ENCODE results near the gene ADAMTS12. TPM values are rescaled to one million over a fixed set of nuclear protein-coding genes. Genes with fewer than 3 reads are reported as not detected.

ADAMTS12 gene
- total and polyA plus RNA-seq, 9 of the 15 experiments (the other 6 are each of a cell fraction or from before 2014, with no cell fraction given): 0.11 TPM; not detected in 8

GRCh38 chr5:33629999-33630398 lies 261.8 kb downstream of the ADAMTS12 start:
- no peaks in the 10 kb centered on the region for H3K9me1 ChIP-seq (ENCODE audit: control insufficient read depth, insufficient read depth, low read length)
- no peak overlapping the region for H3K9ac ChIP-seq (ENCODE audit: insufficient read depth in 1 of 2, low read depth in 2 of 2, low read length in 2 of 2)
- H2AFZ ChIP-seq (ENCODE audit: low read depth, low read length): no peak overlapping the region
- TF ChIP-seq NFIC (IDR thresholded peaks at IDR 0.05) (no peak), EWSR1 (IDR thresholded peaks at IDR 0.05; ENCODE audit: borderline replicate concordance, low read depth, partially characterized antibody) (no peak), POLR2B (IDR thresholded peaks at IDR 0.05; ENCODE audit: low read depth, partially characterized antibody) (no peak), MCM2 (IDR thresholded peaks at IDR 0.05; ENCODE audit: low read depth) (no peak), NCOA1 (IDR thresholded peaks at IDR 0.05; ENCODE audit: low read depth) (no peak), NR0B1 (IDR thresholded peaks at IDR 0.05; ENCODE audit: partially characterized antibody) (no peak), ZNF316 (IDR thresholded peaks at IDR 0.05) (no peak), OTX1 (CRISPR knock-in tag; IDR thresholded peaks at IDR 0.05) (no peak), GMEB1 (CRISPR knock-in tag; IDR thresholded peaks at IDR 0.05) (no peak), CHD2 (IDR thresholded peaks at IDR 0.05; ENCODE audit: low read depth, low read length) (no peak), RAD51 (IDR thresholded peaks at IDR 0.05; ENCODE audit: borderline replicate concordance, low read depth) (no peak), NRF1 (conservative IDR thresholded peaks at IDR 0.05 in 1 of 2, IDR thresholded peaks at IDR 0.05 in 1 of 2) (no peak), ZKSCAN8 (CRISPR knock-in tag; IDR thresholded peaks at IDR 0.05) (no peak)
- TF ChIP-seq, protein P1, sequence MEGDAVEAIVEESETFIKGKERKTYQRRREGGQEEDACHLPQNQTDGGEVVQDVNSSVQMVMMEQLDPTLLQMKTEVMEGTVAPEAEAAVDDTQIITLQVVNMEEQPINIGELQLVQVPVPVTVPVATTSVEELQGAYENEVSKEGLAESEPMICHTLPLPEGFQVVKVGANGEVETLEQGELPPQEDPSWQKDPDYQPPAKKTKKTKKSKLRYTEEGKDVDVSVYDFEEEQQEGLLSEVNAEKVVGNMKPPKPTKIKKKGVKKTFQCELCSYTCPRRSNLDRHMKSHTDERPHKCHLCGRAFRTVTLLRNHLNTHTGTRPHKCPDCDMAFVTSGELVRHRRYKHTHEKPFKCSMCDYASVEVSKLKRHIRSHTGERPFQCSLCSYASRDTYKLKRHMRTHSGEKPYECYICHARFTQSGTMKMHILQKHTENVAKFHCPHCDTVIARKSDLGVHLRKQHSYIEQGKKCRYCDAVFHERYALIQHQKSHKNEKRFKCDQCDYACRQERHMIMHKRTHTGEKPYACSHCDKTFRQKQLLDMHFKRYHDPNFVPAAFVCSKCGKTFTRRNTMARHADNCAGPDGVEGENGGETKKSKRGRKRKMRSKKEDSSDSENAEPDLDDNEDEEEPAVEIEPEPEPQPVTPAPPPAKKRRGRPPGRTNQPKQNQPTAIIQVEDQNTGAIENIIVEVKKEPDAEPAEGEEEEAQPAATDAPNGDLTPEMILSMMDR (IDR thresholded peaks at IDR 0.05 in 2 of 3, conservative IDR thresholded peaks at IDR 0.05 in 1 of 3; ENCODE audit: insufficient read depth in 2 of 3, low read depth in 1 of 3, low read length in 3 of 3): no peak
- TF ChIP-seq, protein P2, sequence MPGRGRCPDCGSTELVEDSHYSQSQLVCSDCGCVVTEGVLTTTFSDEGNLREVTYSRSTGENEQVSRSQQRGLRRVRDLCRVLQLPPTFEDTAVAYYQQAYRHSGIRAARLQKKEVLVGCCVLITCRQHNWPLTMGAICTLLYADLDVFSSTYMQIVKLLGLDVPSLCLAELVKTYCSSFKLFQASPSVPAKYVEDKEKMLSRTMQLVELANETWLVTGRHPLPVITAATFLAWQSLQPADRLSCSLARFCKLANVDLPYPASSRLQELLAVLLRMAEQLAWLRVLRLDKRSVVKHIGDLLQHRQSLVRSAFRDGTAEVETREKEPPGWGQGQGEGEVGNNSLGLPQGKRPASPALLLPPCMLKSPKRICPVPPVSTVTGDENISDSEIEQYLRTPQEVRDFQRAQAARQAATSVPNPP (IDR thresholded peaks at IDR 0.05; ENCODE audit: borderline replicate concordance, insufficient read depth, insufficient read length): no peak
- TF ChIP-seq, protein P3, sequence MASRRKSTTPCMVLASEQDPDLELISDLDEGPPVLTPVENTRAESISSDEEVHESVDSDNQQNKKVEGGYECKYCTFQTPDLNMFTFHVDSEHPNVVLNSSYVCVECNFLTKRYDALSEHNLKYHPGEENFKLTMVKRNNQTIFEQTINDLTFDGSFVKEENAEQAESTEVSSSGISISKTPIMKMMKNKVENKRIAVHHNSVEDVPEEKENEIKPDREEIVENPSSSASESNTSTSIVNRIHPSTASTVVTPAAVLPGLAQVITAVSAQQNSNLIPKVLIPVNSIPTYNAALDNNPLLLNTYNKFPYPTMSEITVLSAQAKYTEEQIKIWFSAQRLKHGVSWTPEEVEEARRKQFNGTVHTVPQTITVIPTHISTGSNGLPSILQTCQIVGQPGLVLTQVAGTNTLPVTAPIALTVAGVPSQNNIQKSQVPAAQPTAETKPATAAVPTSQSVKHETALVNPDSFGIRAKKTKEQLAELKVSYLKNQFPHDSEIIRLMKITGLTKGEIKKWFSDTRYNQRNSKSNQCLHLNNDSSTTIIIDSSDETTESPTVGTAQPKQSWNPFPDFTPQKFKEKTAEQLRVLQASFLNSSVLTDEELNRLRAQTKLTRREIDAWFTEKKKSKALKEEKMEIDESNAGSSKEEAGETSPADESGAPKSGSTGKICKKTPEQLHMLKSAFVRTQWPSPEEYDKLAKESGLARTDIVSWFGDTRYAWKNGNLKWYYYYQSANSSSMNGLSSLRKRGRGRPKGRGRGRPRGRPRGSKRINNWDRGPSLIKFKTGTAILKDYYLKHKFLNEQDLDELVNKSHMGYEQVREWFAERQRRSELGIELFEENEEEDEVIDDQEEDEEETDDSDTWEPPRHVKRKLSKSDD (conservative IDR thresholded peaks at IDR 0.05; ENCODE audit: low read length): no peak
- FAIRE-seq (no peak), ATAC-seq (no peak), DNase-seq (ENCODE audit: extremely low read depth in 1 of 4, low spot score in 3 of 4) (no peak)
- BruUV-seq (replicated peaks): no TSS peak
- 2% methylated on average over 2 of the region's 2 CpGs for WGBS (ENCODE audit: insufficient coverage, low coverage, missing lambda C conversion rate)
- H3K9me3 ChIP-seq (replicated peaks; ENCODE audit: control insufficient read depth, insufficient read depth, low read depth, low read length): no peaks in the 10 kb centered on the region
- H3K36me3 ChIP-seq (ENCODE audit: control insufficient read depth, insufficient read depth, low read length): no peaks in the 10 kb centered on the region
- in situ Hi-C loops (cut with MboI) (no loop called here), intact Hi-C loops (cut with micrococcal nuclease) (no loop called here)
- no peaks in the 10 kb centered on the region for H3K27me3 ChIP-seq (ENCODE audit: control insufficient read depth in 2 of 2, insufficient read depth in 2 of 2, low read length in 2 of 2)
- no peak overlapping the region for H3K27ac ChIP-seq (ENCODE audit: extremely low read depth, low read depth, low read length)
- ChIA-PET POLR2A (no interaction called here), CTCF (ENCODE audit: low intra/inter-chr PET ratio) (no interaction called here)
- H3K4me1 ChIP-seq (replicated peaks in 1 of 2; ENCODE audit: control insufficient read depth in 2 of 2, insufficient read depth in 2 of 2, low read length in 2 of 2): no peaks in the 10 kb centered on the region
- no peaks in the 10 kb centered on the region for H3K79me2 ChIP-seq (ENCODE audit: control insufficient read depth, insufficient read depth, low read length)
- H3K4me3 ChIP-seq: no peak overlapping the region
- H3K4me2 ChIP-seq (ENCODE audit: insufficient read depth, low read length): no peak overlapping the region
- H4K20me1 ChIP-seq (replicated peaks; ENCODE audit: control insufficient read depth, insufficient read depth, low read length): no peaks in the 10 kb centered on the region
